Astrocyte (in vitro differentiated cells and primary cell): ENCODE data around the gene RMI2. TPM values are rescaled to one million over a fixed set of nuclear protein-coding genes. Genes with fewer than 3 reads are reported as not detected.

Source experiments
- DNase-seq: peaks from one replicate; pipeline ENCODE4 v3.0.0-alpha.2; 2010; ENCODE audit warnings: low read depth
- FAIRE-seq: peaks from 2 replicates; lab custom pipeline; 2011; peaks lifted over from hg19 to GRCh38; lab: Jason Lieb, UNC
- H2AFZ ChIP-seq: 2 replicates; pipeline ENCODE4 v1.6.0; 2012; ENCODE audit warnings: low read depth, low read length, inconsistent platforms
- H3K27ac ChIP-seq: 2 replicates; pipeline ENCODE4 v1.5.1; 2011; ENCODE audit warnings: low read depth, low read length, inconsistent platforms
- H3K27me3 ChIP-seq: 2 replicates; pipeline ENCODE4 v1.6.0; 2011; ENCODE audit warnings: low read length, inconsistent platforms; ENCODE audit not compliant: insufficient read depth
- H3K36me3 ChIP-seq: 2 replicates; pipeline ENCODE4 v1.5.1; 2011; ENCODE audit warnings: low read length, inconsistent platforms; ENCODE audit not compliant: insufficient read depth
- H3K4me1 ChIP-seq: 2 replicates; pipeline ENCODE4 v1.5.1; 2011; ENCODE audit warnings: low read length, inconsistent platforms; ENCODE audit not compliant: insufficient read depth
- H3K4me2 ChIP-seq: 2 replicates; pipeline ENCODE4 v1.6.0; 2012; ENCODE audit warnings: low read length, inconsistent platforms
- H3K4me3 ChIP-seq: 2 replicates; pipeline ENCODE4 v1.5.1; 2011; ENCODE audit warnings: low read depth, mild to moderate bottlenecking, low read length, inconsistent platforms; ENCODE audit not compliant: insufficient read depth
- H3K79me2 ChIP-seq: 2 replicates; pipeline ENCODE4 v1.6.0; 2012; ENCODE audit warnings: mild to moderate bottlenecking, low read length, inconsistent platforms; ENCODE audit not compliant: insufficient read depth
- H3K9ac ChIP-seq: 2 replicates; pipeline ENCODE4 v1.6.0; 2012; ENCODE audit warnings: mild to moderate bottlenecking, low read length, inconsistent platforms
- H3K9me3 ChIP-seq: 2 replicates; pipeline ENCODE4 v1.5.1; 2012; ENCODE audit warnings: low read depth, mild to moderate bottlenecking, low read length, inconsistent platforms; ENCODE audit not compliant: insufficient read depth
- H4K20me1 ChIP-seq: 2 replicates; pipeline ENCODE4 v1.6.0; 2012; ENCODE audit warnings: low read length, inconsistent platforms; ENCODE audit not compliant: insufficient read depth
- H3K27ac Mint-ChIP-seq: one replicate; pipeline ENCODE4 v1.8.0; 2021; ENCODE audit warnings: mild to moderate bottlenecking, mixed read lengths; ENCODE audit not compliant: unreplicated experiment
- H3K27me3 Mint-ChIP-seq: one replicate; pipeline ENCODE4 v1.8.0; 2021; ENCODE audit warnings: low read depth, mixed read lengths; ENCODE audit not compliant: unreplicated experiment
- H3K36me3 Mint-ChIP-seq: one replicate; pipeline ENCODE4 v1.8.0; 2021; ENCODE audit warnings: low read depth, mixed read lengths; ENCODE audit not compliant: unreplicated experiment
- H3K4me1 Mint-ChIP-seq: one replicate; pipeline ENCODE4 v1.8.0; 2021; ENCODE audit warnings: low read depth, mixed read lengths; ENCODE audit not compliant: unreplicated experiment
- H3K4me3 Mint-ChIP-seq: one replicate; pipeline ENCODE4 v1.8.0; 2021; ENCODE audit warnings: mild to moderate bottlenecking, moderate library complexity, mixed read lengths; ENCODE audit not compliant: unreplicated experiment
- H3K9me3 Mint-ChIP-seq: one replicate; pipeline ENCODE4 v1.8.0; 2021; ENCODE audit warnings: mild to moderate bottlenecking, mixed read lengths; ENCODE audit not compliant: unreplicated experiment
- CTCF ChIP-seq: IDR thresholded peaks from 2 replicates; pipeline ENCODE4 v1.5.1; 2011; ENCODE audit warnings: low read depth, mild to moderate bottlenecking, inconsistent platforms, low read length, moderate library complexity; ENCODE audit not compliant: insufficient read depth
- EZH2 ChIP-seq: IDR thresholded peaks from 2 replicates; pipeline ENCODE4 v1.6.1; 2012; ENCODE audit warnings: mild to moderate bottlenecking, low read length, inconsistent platforms; ENCODE audit not compliant: insufficient read depth
- total RNA-seq: library from RNA; stranded (reverse); gene quantifications from 2 replicates; pipeline ENCODE4 v1.2.1, GENCODE V29; 2021

The RMI2 gene
- total RNA-seq, 1 donor from 2014 or later = 7.8 TPM

- Histone ChIP-seq H3K9ac (no peak overlapping the region), H3K9me3 (no peaks in the 10 kb centered on the region), H3K4me1 (peaks cover 6% of the 10 kb centered on the region), H3K4me3 (no peak overlapping the region), H3K27me3 (no peaks in the 10 kb centered on the region), H4K20me1 (no peaks in the 10 kb centered on the region), H3K4me2 (no peak overlapping the region), H3K27ac (no peak overlapping the region), H2AFZ (no peak overlapping the region), H3K79me2 (peaks cover 6% of the 10 kb centered on the region), H3K36me3 (no peaks in the 10 kb centered on the region)
- Mint-ChIP-seq H3K4me1 (peaks cover 12% of the 10 kb centered on the region), H3K4me3 (no peak overlapping the region), H3K9me3 (peaks cover 3% of the 10 kb centered on the region), H3K27me3 (no peaks in the 10 kb centered on the region), H3K36me3 (peaks cover 4% of the 10 kb centered on the region), H3K27ac (peak overlapping the region; percentile 41)
- DNase-seq = no peak
- no peak for FAIRE-seq
- TF ChIP-seq CTCF (no peak), EZH2 (no peak)
Measured at GRCh38 chr16:11341371-11341770, 3.9 kb upstream of the RMI2 start.

GRCh38 chr16:11342021-11342855 lies 3.0 kb upstream of the RMI2 start:
- TF ChIP-seq CTCF (no peak), EZH2 (no peak)
- Histone ChIP-seq H3K9ac (no peak overlapping the region), H2AFZ (no peak overlapping the region), H3K27me3 (no peaks in the 10 kb centered on the region), H3K79me2 (peaks cover 6% of the 10 kb centered on the region), H3K27ac (no peak overlapping the region), H3K4me2 (no peak overlapping the region), H3K9me3 (no peaks in the 10 kb centered on the region), H4K20me1 (no peaks in the 10 kb centered on the region), H3K36me3 (no peaks in the 10 kb centered on the region), H3K4me1 (peaks cover 6% of the 10 kb centered on the region), H3K4me3 (no peak overlapping the region)
- Mint-ChIP-seq H3K27me3 (no peaks in the 10 kb centered on the region), H3K4me3 (peak overlapping the region; percentile 12), H3K4me1 (peaks cover 12% of the 10 kb centered on the region), H3K9me3 (peaks cover 2% of the 10 kb centered on the region), H3K36me3 (peaks cover 3% of the 10 kb centered on the region), H3K27ac (peak overlapping the region; percentile 45)
- FAIRE-seq (no peak), DNase-seq (no peak)
